GM18867 (cell line): ENCODE results near the gene RANGRF.

ENCODE experiments used
- ATAC-seq: cut with Tn5 transposase; IDR thresholded peaks from one replicate; pipeline ENCODE4 v1.9.1; 2021; ENCODE audit warnings: mild to moderate bottlenecking, moderate library complexity; ENCODE audit not compliant: unreplicated experiment

RANGRF gene

DNA sequence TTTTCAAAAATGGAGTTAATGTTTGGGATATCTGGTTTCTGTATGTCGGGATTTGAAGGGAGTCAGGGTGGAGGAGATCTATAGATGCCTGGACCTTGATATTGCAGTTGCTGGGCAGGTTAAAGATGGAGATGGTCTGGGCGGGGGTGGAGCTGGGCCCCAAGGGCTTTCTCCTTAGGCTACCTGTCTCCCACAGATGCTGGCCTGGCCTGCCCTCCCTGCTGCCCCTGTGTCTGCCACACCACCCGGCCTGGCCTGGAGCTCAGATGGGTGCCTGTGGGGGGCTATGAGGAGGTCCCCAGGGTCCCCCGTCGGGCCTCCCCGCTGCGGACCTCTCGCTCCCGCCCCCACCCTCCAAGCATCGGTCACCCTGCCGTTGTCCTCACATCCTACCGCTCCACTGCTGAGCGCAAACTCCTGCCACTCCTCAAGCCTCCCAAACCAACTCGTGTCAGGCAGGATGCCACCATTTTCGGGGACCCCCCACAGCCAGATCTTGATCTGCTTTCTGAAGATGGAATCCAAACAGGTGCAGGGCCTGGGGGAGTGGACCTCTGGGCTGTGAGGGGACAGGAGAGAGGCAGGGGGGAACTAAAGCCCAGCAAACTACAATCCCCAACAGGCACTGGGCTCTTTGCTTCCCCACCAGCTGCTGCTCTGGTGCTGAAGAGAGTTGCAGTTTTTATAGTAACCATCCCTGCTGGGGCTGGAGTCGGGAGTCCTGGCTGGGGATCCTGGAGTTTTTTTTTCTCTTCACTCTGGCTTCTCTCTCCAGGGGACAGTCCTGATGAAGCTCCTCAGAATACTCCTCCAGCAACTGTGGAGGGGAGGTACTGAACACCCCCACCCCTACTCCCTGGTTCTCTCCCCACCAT lies 24.5 kb downstream of the RANGRF start:
- no peak for ATAC-seq

DNA sequence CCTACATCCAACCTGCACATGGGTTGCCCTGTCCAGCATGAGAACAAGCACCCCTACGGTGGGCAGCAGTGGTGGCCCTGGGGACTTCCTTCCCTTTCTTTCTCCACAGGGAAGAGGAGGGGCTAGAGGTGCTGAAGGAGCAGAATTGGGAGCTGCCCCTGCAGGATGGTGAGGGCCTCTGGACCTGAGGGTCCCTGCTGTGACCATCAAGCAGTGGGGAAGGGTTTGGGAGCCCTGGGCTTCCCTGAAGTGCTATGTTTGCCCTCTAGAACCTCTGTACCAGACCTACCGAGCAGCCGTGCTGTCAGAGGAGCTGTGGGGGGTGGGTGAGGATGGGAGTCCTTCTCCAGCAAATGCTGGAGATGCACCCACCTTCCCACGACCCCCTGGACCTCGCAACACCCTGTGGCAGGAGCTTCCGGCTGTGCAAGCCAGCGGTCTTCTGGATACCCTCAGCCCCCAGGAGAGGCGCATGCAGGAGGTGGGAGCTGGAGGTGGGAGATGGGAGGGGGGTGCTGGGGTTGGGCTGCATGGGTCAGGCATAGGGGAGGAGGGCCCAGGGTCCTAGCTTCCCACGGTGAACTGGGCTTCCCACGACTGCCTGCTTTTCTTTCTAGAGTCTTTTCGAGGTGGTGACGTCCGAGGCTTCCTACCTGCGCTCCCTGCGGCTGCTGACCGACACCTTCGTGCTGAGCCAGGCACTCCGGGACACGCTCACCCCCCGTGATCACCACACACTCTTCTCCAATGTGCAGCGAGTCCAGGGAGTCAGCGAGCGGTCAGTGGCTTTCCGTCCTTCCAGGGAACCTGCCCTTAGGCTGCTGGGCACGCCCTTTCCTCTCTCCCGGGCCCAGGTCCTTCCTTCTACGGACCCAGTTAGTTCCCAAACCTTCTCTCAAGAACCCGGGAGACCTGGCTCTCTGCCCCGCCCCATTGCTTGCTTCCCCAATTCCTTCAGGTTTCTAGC lies 26.6 kb downstream of the RANGRF start:
- no peak for ATAC-seq

DNA sequence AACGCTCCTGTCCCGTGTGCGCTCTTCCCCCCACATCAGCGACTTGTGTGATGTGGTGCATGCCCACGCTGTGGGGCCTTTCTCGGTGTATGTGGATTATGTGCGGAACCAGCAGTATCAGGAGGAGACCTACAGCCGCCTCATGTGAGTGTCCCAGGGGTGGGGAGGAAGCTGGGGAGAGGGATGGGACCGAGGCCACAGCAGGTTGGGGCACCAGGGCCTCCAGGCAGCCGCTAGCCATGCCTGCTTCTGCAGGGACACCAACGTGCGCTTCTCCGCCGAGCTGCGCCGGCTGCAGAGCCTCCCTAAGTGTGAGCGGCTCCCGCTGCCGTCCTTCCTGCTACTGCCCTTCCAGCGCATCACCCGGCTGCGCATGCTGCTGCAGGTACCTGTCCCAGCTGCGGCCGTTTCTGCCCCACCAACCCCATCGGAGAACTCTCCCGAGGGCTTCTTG lies 27.3 kb downstream of the RANGRF start:
- no peak for ATAC-seq

DNA sequence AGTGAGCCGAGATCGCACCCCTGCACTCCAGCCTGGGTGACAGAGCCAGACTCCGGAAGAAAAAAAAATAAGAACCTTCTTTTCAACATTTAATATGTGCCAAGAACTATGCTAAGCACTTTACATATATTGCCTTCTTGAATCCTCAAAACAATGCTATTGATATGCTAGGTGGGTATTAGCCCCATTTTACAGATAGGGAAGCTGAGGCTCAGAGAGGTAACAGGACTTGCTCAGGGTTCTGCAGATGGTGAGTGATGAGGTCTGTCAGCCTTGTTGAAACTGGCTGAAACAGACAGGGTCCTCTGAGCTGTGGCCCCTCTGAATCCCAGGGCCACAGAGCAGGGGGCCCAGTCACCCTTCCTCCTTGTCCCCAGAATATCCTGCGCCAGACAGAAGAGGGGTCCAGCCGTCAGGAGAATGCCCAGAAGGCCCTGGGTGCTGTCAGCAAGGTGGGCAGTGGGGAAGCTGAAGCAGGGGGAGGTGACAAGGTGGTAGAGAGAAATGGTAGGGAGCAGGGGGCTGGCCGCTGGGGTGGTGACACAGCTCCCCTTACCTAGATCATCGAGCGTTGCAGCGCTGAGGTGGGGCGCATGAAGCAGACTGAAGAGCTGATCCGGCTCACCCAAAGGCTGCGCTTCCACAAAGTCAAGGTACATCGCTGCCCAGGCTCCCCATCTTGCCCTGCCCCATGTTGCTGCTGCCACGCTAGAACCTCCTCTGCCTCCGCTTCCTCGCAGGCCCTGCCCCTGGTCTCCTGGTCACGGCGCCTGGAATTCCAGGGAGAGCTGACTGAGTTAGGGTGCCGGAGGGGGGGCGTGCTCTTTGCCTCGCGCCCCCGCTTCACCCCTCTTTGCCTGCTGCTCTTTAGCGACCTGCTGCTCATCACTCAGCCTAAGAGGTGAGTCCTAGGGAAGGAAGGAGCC lies 29.8 kb downstream of the RANGRF start:
- no peak for ATAC-seq

DNA sequence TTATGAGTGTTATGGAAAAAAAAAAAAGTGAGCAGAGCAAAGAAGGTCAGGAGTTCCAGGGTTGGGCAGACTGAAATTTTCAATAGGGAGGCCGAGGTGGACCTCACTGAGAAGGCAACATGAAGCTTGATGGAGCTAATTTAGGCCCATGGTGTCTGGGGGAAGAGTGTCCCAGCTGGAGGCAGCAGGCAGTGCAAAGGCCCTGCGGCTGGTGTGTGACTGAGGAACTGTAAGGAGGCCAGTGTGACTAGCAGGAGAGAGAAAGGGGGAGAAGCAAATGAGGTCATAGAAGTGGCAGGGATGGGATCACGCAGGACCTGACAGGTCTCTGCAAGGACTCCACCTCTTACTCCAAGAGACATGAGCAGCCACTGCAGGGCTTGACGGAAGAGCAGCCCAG lies 31.8 kb downstream of the RANGRF start:
- no peak for ATAC-seq

DNA sequence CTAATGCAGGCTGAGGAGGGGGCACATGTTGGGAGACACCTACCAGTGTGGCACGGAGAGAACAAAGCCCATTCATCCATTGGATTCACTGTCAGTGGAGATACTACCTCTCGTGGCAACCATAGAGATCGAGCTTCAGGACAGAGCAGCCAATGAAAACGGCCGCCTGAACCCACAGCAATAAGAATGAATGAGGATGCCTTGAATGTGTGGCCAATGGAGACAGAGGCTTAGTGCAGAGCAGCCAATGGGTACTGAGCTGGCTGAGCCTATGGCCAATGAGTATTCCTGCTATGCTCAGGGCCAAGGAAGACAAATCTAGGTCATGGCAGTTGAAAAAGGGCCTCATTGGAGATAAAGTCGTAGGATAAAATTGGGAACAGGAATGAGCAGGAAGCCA lies 32.5 kb downstream of the RANGRF start:
- no peak for ATAC-seq

DNA sequence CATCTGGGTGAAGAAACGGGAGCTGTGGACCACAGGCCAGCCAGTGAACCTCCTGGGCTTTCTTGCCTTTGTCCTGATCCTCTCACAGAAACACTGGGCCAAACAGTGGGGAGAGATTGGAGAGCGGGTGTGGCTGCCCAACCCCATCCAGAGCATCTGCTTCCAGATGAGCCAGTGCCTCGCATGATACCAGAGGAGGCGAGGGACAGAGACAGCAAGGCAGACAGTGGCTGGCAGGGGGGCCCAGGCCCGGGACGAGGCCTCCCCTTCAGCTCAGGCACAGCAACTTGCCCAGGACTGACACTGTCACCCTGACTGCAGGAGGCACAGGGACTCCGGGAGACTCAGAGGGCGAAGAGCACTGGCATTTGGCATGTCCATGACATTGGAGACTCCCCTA lies 33.6 kb downstream of the RANGRF start:
- no peak for ATAC-seq

DNA sequence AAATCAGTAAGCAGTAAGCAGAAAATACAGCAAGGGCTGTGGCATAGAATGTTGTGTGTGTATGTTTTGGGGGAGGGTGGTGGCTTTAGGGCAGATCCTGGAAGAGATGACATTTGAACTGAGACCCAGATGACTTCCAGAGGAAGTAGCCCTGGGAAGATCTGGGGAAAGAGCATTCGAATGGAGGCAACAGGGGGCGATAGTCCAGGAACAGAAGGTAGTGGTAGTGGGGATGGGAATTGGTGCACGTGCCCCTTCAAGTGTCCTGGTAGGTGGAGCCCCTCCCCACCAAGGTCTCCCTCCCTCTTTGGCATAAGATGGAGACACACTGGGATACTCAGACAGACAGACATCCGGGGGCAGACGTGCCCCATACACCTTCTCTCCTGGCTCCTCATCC lies 35.7 kb downstream of the RANGRF start:
- no peak for ATAC-seq

DNA sequence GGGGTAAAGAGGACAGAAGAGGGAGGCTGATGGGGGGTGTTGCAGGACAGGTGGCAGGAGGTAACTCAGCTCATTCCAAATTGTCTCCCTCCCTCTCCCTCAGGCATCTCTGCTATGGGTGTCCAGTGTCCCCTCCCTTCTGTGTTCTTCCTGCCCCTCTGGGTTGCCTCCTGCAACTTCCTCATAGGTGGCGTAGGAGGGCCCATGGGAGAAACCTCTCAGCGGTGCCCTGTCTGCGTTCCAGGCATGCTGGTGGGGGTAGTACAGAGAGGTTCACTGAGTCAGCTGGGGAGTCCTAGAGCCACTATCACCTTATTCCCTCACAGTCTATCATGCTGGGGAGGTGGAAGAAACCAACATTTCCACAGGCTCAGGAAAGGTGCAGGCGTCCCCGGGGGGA lies 36.5 kb downstream of the RANGRF start:
- ATAC-seq, result no peak

DNA sequence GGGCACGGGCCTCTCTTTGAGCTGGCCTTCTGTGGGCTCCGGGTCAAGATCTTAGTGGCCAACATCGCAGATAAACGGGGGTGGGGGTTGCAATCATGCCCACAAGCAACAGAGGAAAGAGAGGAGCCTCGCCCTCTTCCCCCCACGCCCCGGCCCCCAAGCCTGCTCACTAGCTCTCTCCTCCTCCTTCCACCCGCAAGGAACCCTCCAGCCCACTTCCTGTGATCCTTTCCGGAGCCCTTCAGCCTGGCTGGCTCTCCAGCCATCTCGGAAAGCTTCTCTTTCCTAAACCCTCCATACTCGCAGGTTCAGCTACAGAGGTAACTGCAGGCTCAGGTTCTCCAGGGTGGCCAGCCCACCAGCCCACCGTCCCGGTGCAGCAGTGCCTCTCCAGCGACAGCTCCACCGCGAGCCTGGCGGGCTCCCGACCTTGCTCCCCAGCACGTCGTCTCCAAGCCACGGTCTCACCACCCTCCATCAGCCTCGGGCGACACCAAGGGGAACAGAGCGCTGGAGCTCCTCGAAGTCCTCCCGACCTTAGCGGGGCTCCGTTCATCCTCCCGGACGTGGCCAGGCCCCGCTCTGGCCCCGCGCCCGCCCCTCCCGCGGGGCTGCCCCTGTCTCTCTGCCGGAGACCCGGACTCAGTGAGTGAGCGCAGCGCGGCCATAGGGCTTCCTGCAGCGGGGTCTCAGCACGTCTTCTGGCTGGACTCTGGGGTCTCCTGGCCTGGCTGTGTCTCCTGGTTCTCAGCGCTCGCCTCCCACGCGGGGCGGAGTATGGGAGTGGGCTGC lies 38.2 kb downstream of the RANGRF start:
- ATAC-seq, result no peak

DNA sequence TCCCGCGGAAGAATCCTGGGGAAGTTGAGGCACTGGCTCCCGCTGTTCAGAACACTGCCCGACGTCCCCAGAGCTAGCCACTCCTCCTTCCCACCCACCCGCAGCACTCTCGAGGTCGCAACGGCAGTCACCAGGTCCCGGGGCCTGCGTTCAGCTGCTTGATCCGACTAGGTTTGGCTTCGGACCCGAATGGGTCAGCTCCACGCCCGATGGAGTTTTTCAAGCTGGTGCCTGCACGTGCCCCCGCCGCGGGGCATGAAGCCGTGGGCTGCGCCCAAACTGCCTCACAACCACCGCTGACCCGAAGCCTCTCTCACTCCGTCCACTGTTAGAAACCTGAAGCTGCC lies 38.8 kb downstream of the RANGRF start:
- ATAC-seq, result no peak

DNA sequence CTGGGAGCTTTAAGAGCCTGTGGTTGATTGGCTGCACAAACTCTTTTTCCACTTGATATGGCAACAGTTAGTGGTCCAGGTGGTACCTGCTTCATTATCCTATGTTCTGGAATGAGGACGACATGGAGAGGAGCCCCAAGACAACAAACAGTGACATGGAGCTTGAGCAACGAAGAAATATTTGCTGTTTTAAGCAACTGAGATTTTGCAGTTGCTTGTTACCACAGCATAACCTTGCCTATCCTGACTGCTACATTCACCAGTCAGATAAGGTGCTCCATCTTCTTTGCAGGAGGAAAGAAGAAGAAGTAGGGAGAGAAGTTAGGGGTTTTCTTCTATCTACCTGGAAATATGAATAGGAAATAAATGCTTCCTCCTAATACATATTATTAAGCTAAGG lies 43.7 kb downstream of the RANGRF start:
- no peak for ATAC-seq

DNA sequence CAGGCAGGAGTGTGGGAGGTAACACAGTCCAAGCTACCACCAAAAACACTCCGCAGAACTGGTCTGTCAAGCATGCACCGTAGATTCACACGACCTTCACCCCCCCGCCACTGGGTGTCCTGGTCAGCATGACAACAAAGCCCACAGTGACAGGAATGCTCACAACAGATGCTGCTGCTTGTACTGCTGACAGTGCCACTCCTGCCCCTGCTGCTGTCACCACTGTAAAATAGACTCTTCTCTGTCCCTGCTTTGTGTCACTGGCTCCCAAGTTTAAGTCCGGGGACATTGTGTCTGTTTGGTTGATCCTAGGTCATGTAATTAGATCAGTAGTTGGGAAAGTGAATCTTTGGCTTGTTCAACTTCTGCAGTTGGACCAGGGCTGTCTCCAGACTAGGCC lies 44.2 kb downstream of the RANGRF start:
- no peak for ATAC-seq

DNA sequence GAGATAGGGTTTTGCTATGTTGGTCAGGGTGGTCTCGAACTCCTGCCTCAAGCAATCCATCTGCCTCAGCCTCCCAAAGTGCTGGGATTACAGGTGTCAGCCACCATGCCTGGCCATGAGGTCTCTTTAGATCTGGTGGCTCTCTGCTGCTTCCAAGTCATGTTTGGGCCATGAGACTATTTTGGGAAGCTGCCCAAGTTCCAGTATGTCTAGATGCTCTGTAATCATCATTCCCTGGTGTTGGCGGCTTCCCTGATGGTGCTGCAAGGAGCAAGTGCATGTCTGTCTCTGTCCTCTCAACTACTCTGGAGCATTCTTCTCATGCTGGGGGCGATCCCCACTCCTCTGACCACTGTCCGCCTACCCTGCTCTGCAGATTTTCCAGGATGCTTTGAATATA lies 44.8 kb downstream of the RANGRF start:
- no peak for ATAC-seq

DNA sequence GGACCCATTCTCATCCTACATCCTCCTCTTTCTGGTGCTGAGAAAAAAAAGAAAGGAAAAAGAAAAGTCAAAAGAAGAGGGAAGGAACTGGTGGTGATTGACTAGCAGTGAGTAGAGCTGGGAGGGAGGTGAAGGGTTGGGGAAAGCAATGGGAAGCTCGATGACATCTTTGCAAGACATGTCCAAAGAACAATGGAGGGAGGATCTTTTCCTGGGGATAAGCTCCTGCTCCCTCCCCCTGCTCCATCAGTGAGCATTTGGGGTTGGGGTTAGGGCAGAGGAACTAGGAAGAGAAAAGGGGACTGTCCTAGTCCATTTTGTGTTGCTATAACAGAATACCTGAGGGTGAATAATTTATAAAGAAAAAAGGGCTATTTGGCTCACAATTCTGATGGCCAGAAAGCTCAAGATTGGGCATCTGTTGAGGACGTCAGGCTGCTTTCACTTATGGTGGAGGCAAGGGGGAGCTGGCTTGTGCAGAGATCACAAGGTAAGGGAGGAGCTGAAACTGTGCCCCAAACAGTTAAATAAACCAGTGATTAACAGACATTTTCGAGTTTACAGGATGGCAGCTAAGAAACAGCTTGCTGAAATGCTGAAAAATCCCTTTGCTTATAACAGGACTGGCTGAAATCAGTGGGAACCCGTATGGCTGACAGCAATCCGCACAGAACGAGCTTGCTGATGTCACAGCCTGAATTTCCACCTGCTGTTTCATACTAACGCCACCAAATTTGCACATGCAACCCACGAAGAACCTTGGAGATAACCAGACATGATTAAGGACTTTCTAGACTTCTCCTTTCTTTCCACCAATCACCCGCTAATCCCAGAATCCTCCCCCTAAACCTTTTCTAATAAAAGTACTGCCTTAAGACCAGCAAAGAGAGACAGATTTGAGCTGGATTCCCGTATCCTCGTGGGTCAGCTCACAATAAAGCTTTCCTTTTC lies 49.6 kb downstream of the RANGRF start:
- no peak for ATAC-seq

DNA sequence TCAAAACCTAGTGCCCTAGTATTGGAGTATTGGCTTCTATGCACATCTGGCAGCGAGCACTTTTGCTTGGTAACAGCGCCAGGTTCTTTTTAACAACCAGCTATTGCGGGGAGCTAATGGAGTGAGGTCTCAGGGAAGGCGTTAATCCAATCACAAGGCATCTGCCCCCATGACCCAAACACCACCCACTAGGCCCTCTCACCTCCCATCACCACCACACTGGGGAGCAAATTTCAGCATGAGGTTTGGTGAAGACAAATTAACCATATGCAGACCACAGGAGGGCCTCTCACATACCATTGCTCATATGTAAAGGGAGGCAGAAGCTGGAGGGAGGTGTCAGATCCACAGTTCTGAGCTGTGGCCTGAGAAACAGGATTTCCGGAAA lies 50.3 kb downstream of the RANGRF start:
- no peak for ATAC-seq

DNA sequence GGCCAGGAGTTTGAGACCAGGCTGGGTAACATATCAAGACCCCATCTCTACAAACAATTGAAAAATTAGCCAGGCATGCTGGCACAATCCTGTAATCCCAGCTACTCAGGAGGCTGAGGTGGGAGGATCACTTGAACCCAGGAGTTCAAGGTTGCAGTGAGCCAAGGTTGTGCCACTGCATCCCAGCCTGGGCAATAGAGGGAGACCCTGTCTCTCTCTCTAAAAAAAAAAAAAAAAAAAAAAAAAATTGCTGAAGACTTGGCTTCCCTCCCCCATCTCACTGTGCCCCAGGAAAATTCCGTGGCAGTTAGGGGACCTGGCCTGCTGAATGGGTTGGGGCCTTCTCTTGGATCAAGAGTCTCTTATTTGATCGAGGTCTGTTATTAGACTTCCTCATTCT lies 51.1 kb downstream of the RANGRF start, which contains the start of gene ODF4:
Gene ODF4, plus strand, starts transcription at position 301 of the 400 bp plus-strand sequence. CDS start 212 bp downstream, outside the sequence.
- no peak for ATAC-seq
